Measurements from ENCODE around the gene TRAF2.

The TRAF2 gene

GRCh38 chr9:136847088-136847825 is 39.1 kb upstream of the TRAF2 start:
- peak; percentile 55 for DNase-seq (ENCODE audit: low spot score)

GRCh38 chr9:136847826-136848392 is 38.4 kb upstream of the TRAF2 start:
- peak; percentile 85 for DNase-seq (ENCODE audit: low spot score)

- DNase-seq (ENCODE audit: low spot score) = no peak
Measured at GRCh38 chr9:136848393-136849037, 37.8 kb upstream of the TRAF2 start.

- DNase-seq (ENCODE audit: low spot score) = peak; percentile 99
Measured at GRCh38 chr9:136849038-136849959, 37.0 kb upstream of the TRAF2 start, which contains the start of gene PHPT1. Gene PHPT1 (plus strand): TSS chr9:136849409. CDS start chr9:136849431, 22 bp downstream.

GRCh38 chr9:136849960-136850865 is 36.1 kb upstream of the TRAF2 start:
- DNase-seq (ENCODE audit: low spot score) = no peak

GRCh38 chr9:136850866-136851775 is 35.2 kb upstream of the TRAF2 start:
- no peak for DNase-seq (ENCODE audit: low spot score)

- DNase-seq (ENCODE audit: low spot score) = no peak
Measured at GRCh38 chr9:136851941-136852663, 34.2 kb upstream of the TRAF2 start, which contains the start of gene MAMDC4. Gene MAMDC4 (plus strand): TSS chr9:136852346. CDS start chr9:136852417, 71 bp downstream.

GRCh38 chr9:136852664-136853595 is 33.4 kb upstream of the TRAF2 start:
- no peak for DNase-seq (ENCODE audit: low spot score)

GRCh38 chr9:136853596-136854112 is 32.7 kb upstream of the TRAF2 start:
- DNase-seq (ENCODE audit: low spot score) = no peak

- DNase-seq (ENCODE audit: low spot score) = no peak
Measured at GRCh38 chr9:136854113-136854841, 32.0 kb upstream of the TRAF2 start.

GRCh38 chr9:136854842-136855460 is 31.4 kb upstream of the TRAF2 start:
- DNase-seq (ENCODE audit: low spot score) = no peak

- DNase-seq (ENCODE audit: low spot score) = no peak
Measured at GRCh38 chr9:136855461-136856078, 30.7 kb upstream of the TRAF2 start.

GRCh38 chr9:136856079-136856476 is 30.2 kb upstream of the TRAF2 start:
- DNase-seq (ENCODE audit: low spot score) = no peak

- DNase-seq (ENCODE audit: low spot score) = no peak
Measured at GRCh38 chr9:136856541-136857141, 29.7 kb upstream of the TRAF2 start.

GRCh38 chr9:136857166-136857565 is 29.1 kb upstream of the TRAF2 start:
- DNase-seq (ENCODE audit: low spot score) = no peak
